Liver (tissue), 9 donors: ENCODE data around the gene PLA2G6. TPM values are rescaled to one million over a fixed set of nuclear protein-coding genes. Genes with fewer than 3 reads are reported as not detected.
A peak's percentile ranks its signal among the peaks of the same experiment; 100 is the strongest.

Source experiments
- DNase-seq: peaks from one replicate; pipeline ENCODE4 v3.0.0-alpha.2; 2017; ENCODE audit warnings: low spot score
- H3K27ac ChIP-seq, 2 donors: one replicate each; pipeline ENCODE4 v1.7.0; 2013; ENCODE audit warnings: inconsistent platforms in 2 of 2, low read length in 2 of 2, control low read depth in 1 of 2, low read depth in 1 of 2, mild to moderate bottlenecking in 1 of 2
- H3K27me3 ChIP-seq, 4 donors: one replicate each; pipeline versions ENCODE4 v1.6.1 to v1.7.0; 2013; ENCODE audit warnings: low read length in 3 of 4, inconsistent platforms in 1 of 4, mild to moderate bottlenecking in 1 of 4, moderate library complexity in 1 of 4; ENCODE audit not compliant: control insufficient read depth in 4 of 4, insufficient read depth in 4 of 4
- H3K36me3 ChIP-seq, 4 donors: one replicate each; pipeline versions ENCODE4 v1.6.1 to v1.7.0; 2013; ENCODE audit warnings: low read length in 3 of 4, mild to moderate bottlenecking in 3 of 4, low read depth in 1 of 4, moderate library complexity in 1 of 4; ENCODE audit not compliant: control insufficient read depth in 4 of 4, insufficient read depth in 3 of 4
- H3K4me1 ChIP-seq, 4 donors: one replicate each; pipeline versions ENCODE4 v1.6.1 to v1.7.0; 2013; ENCODE audit warnings: low read length in 3 of 4, mild to moderate bottlenecking in 3 of 4, moderate library complexity in 1 of 4; ENCODE audit not compliant: control insufficient read depth in 4 of 4, insufficient read depth in 4 of 4
- H3K4me3 ChIP-seq, 3 donors: one replicate each; pipeline versions ENCODE4 v1.6.1 to v1.7.0; 2013; ENCODE audit warnings: low read length in 3 of 3, control low read depth in 1 of 3, low read depth in 1 of 3, mild to moderate bottlenecking in 1 of 3
- H3K9ac ChIP-seq, 2 donors: one replicate each; pipeline ENCODE4 v1.7.0; 2013; ENCODE audit warnings: low read length in 2 of 2, mild to moderate bottlenecking in 2 of 2, moderate library complexity in 2 of 2, control low read depth in 1 of 2, low read depth in 1 of 2
- H3K9me3 ChIP-seq, 4 donors: one replicate each; pipeline versions ENCODE4 v1.6.1 to v1.7.0; 2013; ENCODE audit warnings: low read length in 3 of 4; ENCODE audit not compliant: control insufficient read depth in 4 of 4
- ATF3 ChIP-seq: IDR thresholded peaks from 2 replicates; pipeline ENCODE4 v1.6.1; 2016; ENCODE audit warnings: antibody characterized with exemption
- CTCF ChIP-seq: fragments of 150-350 bp; IDR thresholded peaks from 2 replicates; pipeline ENCODE4 v1.5.1; 2017; ENCODE audit warnings: improper control_type of control experiment, low read depth, low read length; ENCODE audit not compliant: missing input control
- EGR1 ChIP-seq, 2 donors: IDR thresholded peaks; 2 replicates each; pipeline ENCODE4 v1.6.1; 2016 to 2018; ENCODE audit warnings: antibody characterized with exemption in 2 of 2, low read depth in 2 of 2
- FOXA1 ChIP-seq: IDR thresholded peaks from 2 replicates; pipeline ENCODE4 v1.6.1; 2016; ENCODE audit warnings: antibody characterized with exemption
- FOXA2 ChIP-seq: IDR thresholded peaks from 2 replicates; pipeline ENCODE4 v1.6.1; 2016; ENCODE audit warnings: antibody characterized with exemption
- GABPA ChIP-seq, 2 donors: IDR thresholded peaks in 1 of 2; conservative IDR thresholded peaks in 1 of 2; 2 replicates each; pipeline ENCODE4 v1.6.1; 2016; ENCODE audit warnings: antibody characterized with exemption in 2 of 2, mild to moderate bottlenecking in 1 of 2, moderate library complexity in 1 of 2
- HNF4A ChIP-seq, 2 donors: conservative IDR thresholded peaks; 2 replicates each; pipeline ENCODE4 v1.6.1; 2016; ENCODE audit warnings: antibody characterized with exemption in 2 of 2, mild to moderate bottlenecking in 2 of 2
- HNF4G ChIP-seq: IDR thresholded peaks from 2 replicates; pipeline ENCODE4 v1.6.1; 2016; ENCODE audit warnings: antibody characterized with exemption
- JUND ChIP-seq, 2 donors: IDR thresholded peaks; 2 replicates each; pipeline ENCODE4 v1.6.1; 2016; ENCODE audit warnings: antibody characterized with exemption in 2 of 2
- MAX ChIP-seq: IDR thresholded peaks from 2 replicates; pipeline ENCODE4 v1.6.1; 2016; ENCODE audit warnings: antibody characterized with exemption
- NR2F2 ChIP-seq: IDR thresholded peaks from 2 replicates; pipeline ENCODE4 v1.6.1; 2016; ENCODE audit warnings: antibody characterized with exemption
- RAD21 ChIP-seq, 2 donors: IDR thresholded peaks; 2 replicates each; pipeline ENCODE4 v1.6.1; 2016; ENCODE audit warnings: antibody characterized with exemption in 2 of 2, mild to moderate bottlenecking in 2 of 2
- REST ChIP-seq: IDR thresholded peaks from 2 replicates; pipeline ENCODE4 v1.6.1; 2016; ENCODE audit warnings: antibody characterized with exemption, mild to moderate bottlenecking
- RXRA ChIP-seq, 2 donors: IDR thresholded peaks; 2 replicates each; pipeline ENCODE4 v1.6.1; 2017 to 2018; ENCODE audit warnings: antibody characterized with exemption in 2 of 2, mild to moderate bottlenecking in 1 of 2
- SP1 ChIP-seq: IDR thresholded peaks from 2 replicates; pipeline ENCODE4 v1.6.1; 2018; ENCODE audit warnings: antibody characterized with exemption, mild to moderate bottlenecking
- TAF1 ChIP-seq: conservative IDR thresholded peaks from 2 replicates; pipeline ENCODE4 v1.6.1; 2016; ENCODE audit warnings: antibody characterized with exemption, mild to moderate bottlenecking
- YY1 ChIP-seq: IDR thresholded peaks from 2 replicates; pipeline ENCODE4 v1.6.1; 2016; ENCODE audit warnings: antibody characterized with exemption, mild to moderate bottlenecking
- ZBTB33 ChIP-seq: IDR thresholded peaks from 2 replicates; pipeline ENCODE4 v1.6.1; 2016; ENCODE audit warnings: antibody characterized with exemption
- WGBS: extraction: QIAGEN DNeasy Blood & Tissue Kit; methylation state at CpG from one replicate; pipeline ENCODE4 v1.1.7; 2013; 5-methylcytosine and 5-hydroxymethylcytosine counted together
- polyA plus RNA-seq, 2 donors: library from polyadenylated mRNA; stranded (reverse) in 1 of 2; unstranded in 1 of 2; fragments of 200-250 nt in 1 of 2; fragments of >200 nt in 1 of 2; fragmentation: Nextera tagmentation in 1 of 2; extraction: Ambion mirVana in 1 of 2; gene quantifications; one replicate each; pipeline versions ENCODE4 v1.2.1 to v1.2.3, GENCODE V29; 2013 to 2015
- total RNA-seq, 2 donors: library from RNA; depleted of rRNA; stranded (reverse); fragments of >200 nt; gene quantifications; one replicate each; pipeline ENCODE4 v1.2.3, GENCODE V29; 2014
- donor health status: healthy.
- donor health status: healthy.
- donor health status: healthy.
- donor health status: healthy.
- donor health status: healthy.

Gene PLA2G6
- total and polyA plus RNA-seq, 4 donors, result 5.7 to 9.0 (median 7.2) TPM

- WGBS, result 14% methylated on average over 81 of the region's 81 CpGs
- H3K27me3 ChIP-seq, result no peaks in the 10 kb centered on the region
- H3K27ac ChIP-seq, result peak overlapping the region; percentile 57 to 81
- H3K4me3 ChIP-seq, result peak overlapping the region; percentile 0 to 12 (median 3)
- peak; percentile 89 for DNase-seq
- no peaks in the 10 kb centered on the region for H3K9me3 ChIP-seq
- no peaks in the 10 kb centered on the region for H3K36me3 ChIP-seq
- H3K4me1 ChIP-seq, result peaks cover 11 to 29% (median 20%) of the 10 kb centered on the region in 4 donors
- H3K9ac ChIP-seq, result peak overlapping the region in 1 of 2 donors; percentile 2
- TF ChIP-seq RXRA (IDR thresholded peaks at IDR 0.05), result peak in 1 of 2 donors; percentile 2
- peak; percentile 13 for TF ChIP-seq CTCF
- peak in 1 of 2 donors; percentile 24 for TF ChIP-seq RAD21 (IDR thresholded peaks at IDR 0.05)
- no peak for TF ChIP-seq JUND (IDR thresholded peaks at IDR 0.05)
- no peak for TF ChIP-seq ATF3
- TF ChIP-seq EGR1 (IDR thresholded peaks at IDR 0.05; ENCODE audit: low read depth in 2 of 2), result peak in 1 of 2 donors; percentile 30
These were observed 32.8 kb upstream of the PLA2G6 start for GRCh38 chr22:38214302-38215056.

- H3K4me3 ChIP-seq, result peak overlapping the region; percentile 0 to 12 (median 3)
- DNase-seq, result peak; percentile 53
- no peaks in the 10 kb centered on the region for H3K36me3 ChIP-seq
- TF ChIP-seq FOXA2 (no peak), RAD21 (IDR thresholded peaks at IDR 0.05) (peak in 1 of 2 donors; percentile 52), TAF1 (no peak), EGR1 (IDR thresholded peaks at IDR 0.05; ENCODE audit: low read depth in 2 of 2) (no peak), SP1 (peak; percentile 88), MAX (no peak), YY1 (no peak), FOXA1 (no peak), RXRA (IDR thresholded peaks at IDR 0.05) (peak; percentile 99 to 100), CTCF (no peak), REST (no peak), NR2F2 (peak; percentile 29), HNF4G (no peak), ATF3 (no peak), HNF4A (conservative IDR thresholded peaks at IDR 0.05) (peak; percentile 52 to 66), GABPA (IDR thresholded peaks at IDR 0.05 in 1 of 2, conservative IDR thresholded peaks at IDR 0.05 in 1 of 2) (peak in 1 of 2 donors; percentile 16), ZBTB33 (no peak), JUND (IDR thresholded peaks at IDR 0.05) (peak in 1 of 2 donors; percentile 35)
- peak overlapping the region in 1 of 2 donors; percentile 2 for H3K9ac ChIP-seq
- H3K27me3 ChIP-seq, result no peaks in the 10 kb centered on the region
- whole genome bisulfite sequencing, result 20% methylated on average over 8 of the region's 8 CpGs
- peaks cover 11 to 26% (median 19%) of the 10 kb centered on the region in 4 donors for H3K4me1 ChIP-seq
- no peaks in the 10 kb centered on the region for H3K9me3 ChIP-seq
- peak overlapping the region; percentile 57 to 81 for H3K27ac ChIP-seq
These were observed 32.3 kb upstream of the PLA2G6 start for GRCh38 chr22:38213990-38214301.
